ENCODE data around the gene TFEB.
A peak's percentile ranks its signal among the peaks of the same experiment; 100 is the strongest.

The TFEB gene

GRCh38 chr6:41687501-41688175 lies 47.8 kb downstream of the TFEB start:
- DNase-seq: no peak

- no peak for DNase-seq
Measured at GRCh38 chr6:41685641-41686380, 49.6 kb downstream of the TFEB start.

GRCh38 chr6:41684311-41685180 lies 50.9 kb downstream of the TFEB start:
- no peak for DNase-seq

GRCh38 chr6:41683523-41684310 lies 51.7 kb downstream of the TFEB start:
- DNase-seq: no peak

GRCh38 chr6:41683273-41683522 lies 52.2 kb downstream of the TFEB start:
- DNase-seq: no peak

GRCh38 chr6:41682497-41683272 lies 52.7 kb downstream of the TFEB start:
- no peak for DNase-seq

- DNase-seq: peak; percentile 47
Measured at GRCh38 chr6:41682056-41682477, 53.3 kb downstream of the TFEB start.

GRCh38 chr6:41680182-41680965 lies 55.0 kb downstream of the TFEB start:
- no peak for DNase-seq

- no peak for DNase-seq
Measured at GRCh38 chr6:41679696-41680095, 55.7 kb downstream of the TFEB start.

GRCh38 chr6:41678511-41679084 lies 56.8 kb downstream of the TFEB start:
- no peak for DNase-seq

GRCh38 chr6:41677124-41677921 lies 58.1 kb downstream of the TFEB start:
- peak; percentile 90 for DNase-seq

- DNase-seq: no peak
Measured at GRCh38 chr6:41676431-41676830, 59.0 kb downstream of the TFEB start.

GRCh38 chr6:41675992-41676391 lies 59.4 kb downstream of the TFEB start:
- no peak for DNase-seq

GRCh38 chr6:41675176-41675775 lies 60.1 kb downstream of the TFEB start:
- no peak for DNase-seq

- no peak for DNase-seq
Measured at GRCh38 chr6:41674231-41675000, 61.0 kb downstream of the TFEB start.

- DNase-seq: no peak
Measured at GRCh38 chr6:41673704-41674000, 61.8 kb downstream of the TFEB start.

- DNase-seq: no peak
Measured at GRCh38 chr6:41672816-41673703, 62.3 kb downstream of the TFEB start.

GRCh38 chr6:41672016-41672415 lies 63.4 kb downstream of the TFEB start:
- DNase-seq: no peak

All from NCI-H1436 treated with DMSO at 0.1 percent for 48 hours (cell line).